ENCODE data around the gene SEL1L3.

GRCh38 chr4:25749150-25749794, 113.5 kb downstream of the SEL1L3 start:
- TF ChIP-seq POLR2A (IDR thresholded peaks at IDR 0.05): no peak
- no peak for TF ChIP-seq CTCF (IDR thresholded peaks at IDR 0.05)
